Urinary bladder (tissue), 4 donors: ENCODE results near the gene SART1. TPM values are rescaled to one million over a fixed set of nuclear protein-coding genes. Genes with fewer than 3 reads are reported as not detected.

Source experiments
- DNase-seq: peaks from one replicate; pipeline ENCODE4 v3.0.0-alpha.2; 2015; ENCODE audit errors: extremely low spot score
- H3K27ac ChIP-seq: one replicate; pipeline ENCODE4 v1.5.1; 2013; ENCODE audit warnings: low read depth, mild to moderate bottlenecking, moderate library complexity
- H3K36me3 ChIP-seq: one replicate; pipeline ENCODE4 v1.6.1; 2013; ENCODE audit warnings: mild to moderate bottlenecking, moderate library complexity; ENCODE audit not compliant: insufficient read depth
- H3K4me1 ChIP-seq: one replicate; pipeline ENCODE4 v1.6.1; 2013; ENCODE audit warnings: mild to moderate bottlenecking, moderate library complexity; ENCODE audit not compliant: insufficient read depth
- H3K4me3 ChIP-seq: one replicate; pipeline ENCODE4 v1.5.1; 2013; ENCODE audit warnings: low read depth, low read length
- WGBS: extraction: QIAGEN DNeasy Blood & Tissue Kit; methylation state at CpG from one replicate; pipeline ENCODE4 v1.1.7; 2013; 5-methylcytosine and 5-hydroxymethylcytosine counted together
- polyA plus RNA-seq: library from polyadenylated mRNA; stranded (reverse); fragments of 200-250 nt; gene quantifications from one replicate; pipeline ENCODE4 v1.2.3, GENCODE V29; 2013
- total RNA-seq: library from RNA; depleted of rRNA; stranded (reverse); fragments of >200 nt; gene quantifications from one replicate; pipeline ENCODE4 v1.2.3, GENCODE V29; 2014
- donor health status: healthy with polysubstance abuse.
- donor health status: healthy.

Gene SART1
- total and polyA plus RNA-seq, 2 donors, result 18.9 to 47.2 TPM

GRCh38 chr11:65921033-65921555, 40.4 kb upstream of the SART1 start:
- Histone ChIP-seq H3K27ac (no peak overlapping the region), H3K4me1 (peaks cover 2% of the 10 kb centered on the region), H3K36me3 (no peaks in the 10 kb centered on the region), H3K4me3 (no peak overlapping the region)
- DNase-seq, result no peak
- 82% methylated on average over 12 of the region's 12 CpGs for WGBS

- 93% methylated on average over 10 of the region's 10 CpGs for WGBS
- H3K36me3 ChIP-seq, result no peaks in the 10 kb centered on the region
- peaks cover 2% of the 10 kb centered on the region for H3K4me1 ChIP-seq
- no peak overlapping the region for H3K27ac ChIP-seq
- DNase-seq, result no peak
- H3K4me3 ChIP-seq, result no peak overlapping the region
These were observed 39.7 kb upstream of the SART1 start for GRCh38 chr11:65921876-65922275.

GRCh38 chr11:65922565-65922964, 39.0 kb upstream of the SART1 start:
- H3K4me3 ChIP-seq, result no peak overlapping the region
- no peak for DNase-seq
- H3K4me1 ChIP-seq, result peaks cover 2% of the 10 kb centered on the region
- H3K27ac ChIP-seq, result no peak overlapping the region
- 84% methylated on average over 3 of the region's 3 CpGs for WGBS
- no peaks in the 10 kb centered on the region for H3K36me3 ChIP-seq

GRCh38 chr11:65925397-65925796, 36.1 kb upstream of the SART1 start:
- no peak overlapping the region for H3K4me3 ChIP-seq
- WGBS, result 55% methylated on average over 2 of the region's 2 CpGs
- no peak for DNase-seq

GRCh38 chr11:65927904-65928397, 33.6 kb upstream of the SART1 start:
- Histone ChIP-seq H3K4me1 (no peaks in the 10 kb centered on the region), H3K36me3 (no peaks in the 10 kb centered on the region), H3K4me3 (no peak overlapping the region), H3K27ac (no peak overlapping the region)
- DNase-seq, result no peak
- WGBS, result 51% methylated on average over 9 of the region's 9 CpGs

More at GRCh38 chr11:65925397-65925796, 36.1 kb upstream of the SART1 start:
- peaks cover under 1% of the 10 kb centered on the region for H3K4me1 ChIP-seq
- H3K36me3 ChIP-seq, result no peaks in the 10 kb centered on the region
- no peak overlapping the region for H3K27ac ChIP-seq

- Histone ChIP-seq H3K4me1 (no peaks in the 10 kb centered on the region), H3K4me3 (no peak overlapping the region), H3K36me3 (no peaks in the 10 kb centered on the region), H3K27ac (no peak overlapping the region)
- DNase-seq, result no peak
- WGBS, result 58% methylated on average over 6 of the region's 6 CpGs
These were observed 32.9 kb upstream of the SART1 start for GRCh38 chr11:65928667-65929066.

- H3K4me1 ChIP-seq, result no peaks in the 10 kb centered on the region
- H3K36me3 ChIP-seq, result no peaks in the 10 kb centered on the region
- WGBS, result 50% methylated on average over 13 of the region's 13 CpGs
- H3K4me3 ChIP-seq, result no peak overlapping the region
- DNase-seq, result no peak
- no peak overlapping the region for H3K27ac ChIP-seq
These were observed 29.6 kb upstream of the SART1 start for GRCh38 chr11:65931773-65932557.

- H3K36me3 ChIP-seq, result no peaks in the 10 kb centered on the region
- no peak for DNase-seq
- no peak overlapping the region for H3K27ac ChIP-seq
- WGBS, result 37% methylated on average over 9 of the region's 9 CpGs
- no peaks in the 10 kb centered on the region for H3K4me1 ChIP-seq
- H3K4me3 ChIP-seq, result no peak overlapping the region
These were observed 29.0 kb upstream of the SART1 start for GRCh38 chr11:65932558-65932919.

- no peaks in the 10 kb centered on the region for H3K36me3 ChIP-seq
- H3K27ac ChIP-seq, result no peak overlapping the region
- H3K4me3 ChIP-seq, result no peak overlapping the region
- 34% methylated on average over 4 of the region's 4 CpGs for WGBS
- H3K4me1 ChIP-seq, result no peaks in the 10 kb centered on the region
- DNase-seq, result no peak
These were observed 27.5 kb upstream of the SART1 start for GRCh38 chr11:65934014-65934413.

- no peak for DNase-seq
- Histone ChIP-seq H3K4me3 (no peak overlapping the region), H3K36me3 (no peaks in the 10 kb centered on the region), H3K27ac (no peak overlapping the region), H3K4me1 (no peaks in the 10 kb centered on the region)
- whole genome bisulfite sequencing, result 53% methylated on average over 4 of the region's 4 CpGs
These were observed 23.8 kb upstream of the SART1 start for GRCh38 chr11:65937766-65938165.

- whole genome bisulfite sequencing, result 71% methylated on average over 9 of the region's 9 CpGs
- Histone ChIP-seq H3K4me1 (no peaks in the 10 kb centered on the region), H3K4me3 (no peak overlapping the region), H3K27ac (no peak overlapping the region), H3K36me3 (no peaks in the 10 kb centered on the region)
- no peak for DNase-seq
These were observed 19.7 kb upstream of the SART1 start for GRCh38 chr11:65941720-65942310.

- Histone ChIP-seq H3K27ac (no peak overlapping the region), H3K4me1 (no peaks in the 10 kb centered on the region), H3K36me3 (no peaks in the 10 kb centered on the region), H3K4me3 (no peak overlapping the region)
- no peak for DNase-seq
- WGBS, result 86% methylated on average over 7 of the region's 7 CpGs
These were observed 19.0 kb upstream of the SART1 start for GRCh38 chr11:65942531-65942930.

- Histone ChIP-seq H3K27ac (no peak overlapping the region), H3K36me3 (no peaks in the 10 kb centered on the region), H3K4me1 (no peaks in the 10 kb centered on the region), H3K4me3 (no peak overlapping the region)
- no peak for DNase-seq
- WGBS, result 86% methylated on average over 8 of the region's 8 CpGs
These were observed 17.3 kb upstream of the SART1 start for GRCh38 chr11:65944191-65944590.

GRCh38 chr11:65944767-65945166, 16.8 kb upstream of the SART1 start:
- no peak overlapping the region for H3K27ac ChIP-seq
- no peak overlapping the region for H3K4me3 ChIP-seq
- no peaks in the 10 kb centered on the region for H3K4me1 ChIP-seq
- H3K36me3 ChIP-seq, result no peaks in the 10 kb centered on the region
- DNase-seq, result no peak
- 60% methylated on average over 8 of the region's 8 CpGs for WGBS
